ENCODE measurements around the gene NSG1.

The NSG1 gene

GRCh38 chr4:4396628-4397440 lies 9.9 kb downstream of the NSG1 start:
- no peak for DNase-seq (ENCODE audit: low read depth)

- DNase-seq (ENCODE audit: low read depth): no peak
These were observed 10.5 kb downstream of the NSG1 start for GRCh38 chr4:4397441-4397819.

- DNase-seq (ENCODE audit: low read depth): no peak
These were observed 11.5 kb downstream of the NSG1 start for GRCh38 chr4:4398430-4398829.

GRCh38 chr4:4401036-4401435 lies 14.1 kb downstream of the NSG1 start:
- DNase-seq (ENCODE audit: low read depth): no peak

- no peak for DNase-seq (ENCODE audit: low read depth)
These were observed 16.1 kb downstream of the NSG1 start for GRCh38 chr4:4402966-4403365.

GRCh38 chr4:4405358-4405962 lies 18.6 kb downstream of the NSG1 start:
- no peak for DNase-seq (ENCODE audit: low read depth)

GRCh38 chr4:4406455-4407298 lies 19.8 kb downstream of the NSG1 start:
- no peak for DNase-seq (ENCODE audit: low read depth)

GRCh38 chr4:4407299-4408131 lies 20.6 kb downstream of the NSG1 start:
- no peak for DNase-seq (ENCODE audit: low read depth)

- no peak for DNase-seq (ENCODE audit: low read depth)
These were observed 21.2 kb downstream of the NSG1 start for GRCh38 chr4:4408132-4408523.

GRCh38 chr4:4408576-4409335 lies 21.9 kb downstream of the NSG1 start:
- DNase-seq (ENCODE audit: low read depth): no peak

GRCh38 chr4:4409416-4410115 lies 22.7 kb downstream of the NSG1 start:
- no peak for DNase-seq (ENCODE audit: low read depth)

- DNase-seq (ENCODE audit: low read depth): no peak
These were observed 23.4 kb downstream of the NSG1 start for GRCh38 chr4:4410271-4410670.

- DNase-seq (ENCODE audit: low read depth): no peak
These were observed 25.0 kb downstream of the NSG1 start for GRCh38 chr4:4411906-4412305.

- DNase-seq (ENCODE audit: low read depth): no peak
These were observed 25.9 kb downstream of the NSG1 start for GRCh38 chr4:4412641-4413372.

GRCh38 chr4:4413373-4413725 lies 26.4 kb downstream of the NSG1 start:
- DNase-seq (ENCODE audit: low read depth): no peak

GRCh38 chr4:4413806-4414205 lies 26.9 kb downstream of the NSG1 start:
- no peak for DNase-seq (ENCODE audit: low read depth)

- no peak for DNase-seq (ENCODE audit: low read depth)
These were observed 28.4 kb downstream of the NSG1 start for GRCh38 chr4:4415107-4415805.

- no peak for DNase-seq (ENCODE audit: low read depth)
These were observed 29.2 kb downstream of the NSG1 start for GRCh38 chr4:4415806-4416805.

Data from non-pigmented ciliary epithelial cell (primary cell).